ENCODE data around the gene IL7R. TPM values are rescaled to one million over a fixed set of nuclear protein-coding genes. Genes with fewer than 3 reads are reported as not detected.
"Not testable (repeated sequence)": the region's sequence is repeated elsewhere in the genome, so short reads cannot be mapped to it uniquely, and the experiment has no call there.

Gene IL7R
- total RNA-seq, 2 donors from 2014 or later, result 102 to 143 TPM

DNA sequence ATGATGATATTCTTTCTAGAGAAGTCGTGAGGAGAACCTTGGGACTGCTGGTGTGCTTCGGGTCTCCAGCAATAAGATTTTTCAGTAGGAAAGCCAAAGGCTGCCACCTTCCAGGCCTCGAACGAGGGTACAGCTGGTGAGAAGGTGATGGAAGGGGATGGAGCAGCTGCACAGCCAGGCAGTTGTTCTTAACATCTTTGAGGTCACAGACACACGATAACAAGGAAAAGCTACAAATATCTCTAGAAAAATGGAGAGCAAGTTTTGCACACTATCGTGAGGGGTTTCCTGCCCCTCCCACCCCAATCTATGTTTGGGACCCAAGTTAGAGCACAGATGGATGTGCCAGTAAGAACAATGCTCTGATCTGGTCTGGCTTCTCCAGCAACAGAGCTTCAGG lies 6.8 kb upstream of the IL7R start:
- DNase-seq (no peak), ATAC-seq (replicated peaks in 1 of 2) (no peak)
- Mint-ChIP-seq H3K27ac (no peak overlapping the region), H3K4me1 (ENCODE audit: low read depth) (peaks cover 58% of the 10 kb centered on the region), H3K4me3 (peak overlapping the region in 1 of 2 donors; percentile 18), H3K36me3 (ENCODE audit: insufficient read depth in 2 of 2) (peaks cover 40 to 55% of the 10 kb centered on the region in 2 donors), H3K9me3 (peaks cover 9 to 21% of the 10 kb centered on the region in 2 donors), H3K27me3 (ENCODE audit: low read depth) (no peaks in the 10 kb centered on the region)

GRCh38 chr5:35850967-35851680 lies 5.6 kb upstream of the IL7R start:
- H3K4me3 Mint-ChIP-seq, result peak overlapping the region; percentile 91 to 92

GRCh38 chr5:35852084-35852734 lies 4.5 kb upstream of the IL7R start:
- Mint-ChIP-seq H3K27ac (peak overlapping the region; percentile 89), H3K4me1 (ENCODE audit: low read depth) (peaks cover 82% of the 10 kb centered on the region)

More at GRCh38 chr5:35850967-35851680, 5.6 kb upstream of the IL7R start:
- Mint-ChIP-seq H3K27ac (peak overlapping the region; percentile 89), H3K36me3 (ENCODE audit: insufficient read depth in 2 of 2) (peaks cover 27 to 42% of the 10 kb centered on the region in 2 donors), H3K9me3 (peaks cover 6 to 17% of the 10 kb centered on the region in 2 donors), H3K27me3 (ENCODE audit: low read depth) (no peaks in the 10 kb centered on the region), H3K4me1 (ENCODE audit: low read depth) (peaks cover 71% of the 10 kb centered on the region)
- ATAC-seq (replicated peaks in 1 of 2) (no peak), DNase-seq (no peak)

GRCh38 chr5:35852773-35853172 lies 3.9 kb upstream of the IL7R start:
- Mint-ChIP-seq H3K4me1 (ENCODE audit: low read depth) (peaks cover 87% of the 10 kb centered on the region), H3K4me3 (peak overlapping the region; percentile 91 to 92), H3K27me3 (ENCODE audit: low read depth) (no peaks in the 10 kb centered on the region), H3K9me3 (peaks cover 1 to 4% of the 10 kb centered on the region in 2 donors), H3K36me3 (ENCODE audit: insufficient read depth in 2 of 2) (peaks cover 13 to 28% of the 10 kb centered on the region in 2 donors), H3K27ac (peak overlapping the region; percentile 89)
- no peak for ATAC-seq (replicated peaks in 1 of 2)
- DNase-seq, result no peak

More at GRCh38 chr5:35852084-35852734, 4.5 kb upstream of the IL7R start:
- DNase-seq, result peak; percentile 75 to 77
- Mint-ChIP-seq H3K4me3 (peak overlapping the region; percentile 91 to 92), H3K36me3 (ENCODE audit: insufficient read depth in 2 of 2) (peaks cover 19 to 32% of the 10 kb centered on the region in 2 donors), H3K27me3 (ENCODE audit: low read depth) (no peaks in the 10 kb centered on the region), H3K9me3 (peaks cover 1 to 10% of the 10 kb centered on the region in 2 donors)
- ATAC-seq (replicated peaks in 1 of 2), result peak; percentile 47 to 49

DNA sequence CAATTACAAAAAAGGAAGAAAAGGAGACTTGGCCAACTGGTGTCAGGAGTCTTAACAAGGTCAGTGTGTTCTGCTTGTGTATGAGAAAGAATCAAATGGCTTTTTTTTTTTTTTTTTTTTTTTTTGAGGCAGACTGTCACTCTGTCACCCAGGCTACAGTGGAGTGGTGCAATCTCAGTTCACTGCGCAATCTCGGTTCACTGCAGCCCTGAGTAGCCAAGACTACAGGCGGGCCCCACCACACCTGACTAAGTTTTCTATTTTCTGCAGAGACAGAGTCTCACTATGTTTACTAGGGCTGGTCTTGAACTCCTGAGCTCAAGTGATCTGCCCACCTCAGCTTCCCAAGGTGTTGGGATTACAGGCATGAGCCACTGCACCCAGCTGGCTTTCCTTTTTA lies 3.1 kb upstream of the IL7R start:
- Mint-ChIP-seq H3K9me3 (peaks cover 0 to 1% of the 10 kb centered on the region in 2 donors), H3K4me1 (ENCODE audit: low read depth) (peaks cover 88% of the 10 kb centered on the region), H3K27ac (peak overlapping the region; percentile 89), H3K36me3 (ENCODE audit: insufficient read depth in 2 of 2) (peaks cover 10 to 29% of the 10 kb centered on the region in 2 donors), H3K4me3 (peak overlapping the region; percentile 91 to 92), H3K27me3 (ENCODE audit: low read depth) (no peaks in the 10 kb centered on the region)
- ATAC-seq (replicated peaks in 1 of 2) (peak; percentile 47 to 59), DNase-seq (peak; percentile 76 to 81)

GRCh38 chr5:35854248-35854647 lies 2.4 kb upstream of the IL7R start:
- DNase-seq (peak; percentile 75 to 80), ATAC-seq (replicated peaks in 1 of 2) (peak; percentile 44 to 56)
- peak overlapping the region; percentile 91 to 92 for H3K4me3 Mint-ChIP-seq
- peaks cover 92% of the 10 kb centered on the region for H3K4me1 Mint-ChIP-seq (ENCODE audit: low read depth)
- peak overlapping the region; percentile 89 for H3K27ac Mint-ChIP-seq
- H3K27me3 Mint-ChIP-seq (ENCODE audit: low read depth), result no peaks in the 10 kb centered on the region
- H3K9me3 Mint-ChIP-seq, result no peaks in the 10 kb centered on the region
- H3K36me3 Mint-ChIP-seq (ENCODE audit: insufficient read depth in 2 of 2), result peaks cover 10 to 32% of the 10 kb centered on the region in 2 donors

DNA sequence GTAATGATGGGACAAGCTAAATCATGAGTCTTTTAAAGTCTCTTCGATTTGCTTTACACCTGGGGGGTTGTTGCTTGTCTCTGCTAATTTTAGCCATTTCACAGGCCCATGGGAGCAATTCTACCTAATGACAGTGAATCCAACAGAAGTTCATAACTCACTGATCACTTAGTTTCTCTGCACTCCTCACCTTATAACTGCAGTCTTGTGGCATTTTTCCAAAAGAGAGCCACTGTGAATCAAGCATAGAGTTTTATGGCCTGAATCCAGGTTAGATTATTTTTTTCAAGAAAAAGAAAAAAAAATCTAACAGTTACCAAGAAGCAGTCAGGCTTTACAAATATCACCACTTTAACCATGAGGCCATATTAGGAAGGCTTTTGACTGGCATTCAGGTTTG lies 1.5 kb upstream of the IL7R start:
- DNase-seq (no peak), ATAC-seq (replicated peaks in 1 of 2) (no peak)
- Mint-ChIP-seq H3K36me3 (ENCODE audit: insufficient read depth in 2 of 2) (peaks cover 10 to 38% of the 10 kb centered on the region in 2 donors), H3K4me1 (ENCODE audit: low read depth) (peaks cover 95% of the 10 kb centered on the region), H3K4me3 (peak overlapping the region; percentile 91 to 92), H3K27me3 (ENCODE audit: low read depth) (no peaks in the 10 kb centered on the region), H3K9me3 (no peaks in the 10 kb centered on the region), H3K27ac (peak overlapping the region; percentile 89)

DNA sequence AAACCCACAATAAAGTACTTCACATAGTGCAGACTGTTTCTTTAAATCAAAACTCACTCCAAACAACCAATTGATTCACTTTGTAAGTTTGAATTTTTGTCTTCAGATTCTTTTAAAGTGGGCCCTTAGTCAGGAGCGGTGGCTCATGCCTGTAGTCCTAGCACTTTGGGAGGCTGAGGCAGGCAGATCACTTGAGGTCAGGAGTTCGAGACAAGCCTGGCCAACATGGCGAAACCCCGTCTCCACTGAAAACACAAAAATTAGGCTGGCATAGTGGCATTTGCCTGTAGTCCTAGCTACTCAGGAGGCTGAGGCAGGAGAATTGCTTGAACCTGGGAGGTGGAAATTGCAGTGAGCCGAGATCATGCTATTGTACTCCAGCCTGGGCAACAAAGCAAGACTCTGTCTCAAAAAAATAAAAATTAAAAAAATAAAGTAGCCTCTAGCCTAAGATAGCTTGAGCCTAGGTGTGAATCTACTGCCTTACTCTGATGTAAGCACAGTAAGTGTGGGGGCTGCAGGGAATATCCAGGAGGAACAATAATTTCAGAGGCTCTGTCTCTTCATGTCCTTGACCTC lies 416 bp upstream of the IL7R start:
- Mint-ChIP-seq H3K4me1 (ENCODE audit: low read depth) (peaks cover 95% of the 10 kb centered on the region), H3K27ac (peak overlapping the region; percentile 89), H3K4me3 (peak overlapping the region; percentile 91 to 92), H3K36me3 (ENCODE audit: insufficient read depth in 2 of 2) (peaks cover 14 to 49% of the 10 kb centered on the region in 2 donors)
- not testable (repeated sequence) for H3K9me3 Mint-ChIP-seq; DNase-seq; H3K27me3 Mint-ChIP-seq (ENCODE audit: low read depth); ATAC-seq (replicated peaks in 1 of 2)

- H3K4me1 Mint-ChIP-seq (ENCODE audit: low read depth), result peaks cover 96% of the 10 kb centered on the region
- H3K36me3 Mint-ChIP-seq (ENCODE audit: insufficient read depth in 2 of 2), result peaks cover 19 to 63% of the 10 kb centered on the region in 2 donors
- peak overlapping the region; percentile 67 to 92 for H3K4me3 Mint-ChIP-seq
- no peaks in the 10 kb centered on the region for H3K27me3 Mint-ChIP-seq (ENCODE audit: low read depth)
- ATAC-seq (replicated peaks in 1 of 2) (peak in 1 of 2 donors; percentile 1), DNase-seq (no peak)
- peak overlapping the region; percentile 89 for H3K27ac Mint-ChIP-seq
- H3K9me3 Mint-ChIP-seq, result no peaks in the 10 kb centered on the region
Measured at GRCh38 chr5:35857606-35858205, 1.0 kb downstream of the IL7R start.

DNA sequence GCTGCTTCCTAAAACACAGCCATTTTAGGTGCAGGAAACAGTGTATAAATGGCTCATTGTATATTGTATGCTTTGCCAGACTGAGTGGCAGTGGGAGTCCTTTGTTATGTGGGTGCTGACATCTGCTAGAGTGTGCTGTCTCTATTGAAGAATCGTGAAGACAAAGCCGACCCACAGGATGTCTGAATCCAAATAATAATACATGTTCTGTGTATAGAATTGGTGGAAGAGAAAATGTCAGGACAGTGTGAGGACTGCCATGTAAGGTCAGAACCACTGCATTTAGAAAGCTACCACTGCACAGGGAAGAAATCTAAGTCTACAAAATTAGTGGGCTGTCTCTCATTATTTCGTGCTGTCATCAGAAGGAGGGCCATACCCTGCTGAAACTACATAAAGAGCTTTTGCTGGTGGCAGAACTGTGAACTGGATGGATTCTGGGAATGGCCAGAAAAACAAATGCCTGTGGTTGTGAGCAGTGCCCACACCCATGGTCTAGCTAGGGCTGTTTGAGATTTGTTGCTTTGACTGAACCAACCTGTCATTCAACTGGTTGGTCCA lies 2.5 kb downstream of the IL7R start:
- DNase-seq (no peak), ATAC-seq (replicated peaks in 1 of 2) (peak in 1 of 2 donors; percentile 2)
- Mint-ChIP-seq H3K27ac (peak overlapping the region; percentile 100), H3K9me3 (no peaks in the 10 kb centered on the region), H3K36me3 (ENCODE audit: insufficient read depth in 2 of 2) (peaks cover 25 to 64% of the 10 kb centered on the region in 2 donors), H3K4me3 (peak overlapping the region; percentile 81 to 99), H3K4me1 (ENCODE audit: low read depth) (peaks cover 97% of the 10 kb centered on the region), H3K27me3 (ENCODE audit: low read depth) (no peaks in the 10 kb centered on the region)

- peak overlapping the region; percentile 100 for H3K27ac Mint-ChIP-seq
- H3K4me1 Mint-ChIP-seq (ENCODE audit: low read depth), result peaks cover 97% of the 10 kb centered on the region
- peak overlapping the region; percentile 81 to 99 for H3K4me3 Mint-ChIP-seq
- DNase-seq, result no peak
- H3K9me3 Mint-ChIP-seq, result peaks cover 2% of the 10 kb centered on the region in 2 donors
- ATAC-seq (replicated peaks in 1 of 2), result no peak
- peaks cover 33 to 71% of the 10 kb centered on the region in 2 donors for H3K36me3 Mint-ChIP-seq (ENCODE audit: insufficient read depth in 2 of 2)
- no peaks in the 10 kb centered on the region for H3K27me3 Mint-ChIP-seq (ENCODE audit: low read depth)
Measured at GRCh38 chr5:35860686-35861085, 4.0 kb downstream of the IL7R start.

- peak overlapping the region; percentile 81 to 99 for H3K4me3 Mint-ChIP-seq
Measured at GRCh38 chr5:35861718-35862117, 5.0 kb downstream of the IL7R start.

More at GRCh38 chr5:35861718-35862117, 5.0 kb downstream of the IL7R start:
- H3K36me3 Mint-ChIP-seq (ENCODE audit: insufficient read depth in 2 of 2), result peaks cover 36 to 78% of the 10 kb centered on the region in 2 donors
- H3K27ac Mint-ChIP-seq, result peak overlapping the region; percentile 100
- H3K9me3 Mint-ChIP-seq, result peaks cover 2% of the 10 kb centered on the region in 2 donors
- H3K4me1 Mint-ChIP-seq (ENCODE audit: low read depth), result peaks cover 94% of the 10 kb centered on the region
- ATAC-seq (replicated peaks in 1 of 2), result no peak
- no peak for DNase-seq
- no peaks in the 10 kb centered on the region for H3K27me3 Mint-ChIP-seq (ENCODE audit: low read depth)

Data from activated T-cell treated with anti-CD3 and anti-CD28 coated beads, Interleukin-2, amount 50 U/mL, for 72 hours (primary cell).